ENCODE data around the gene OSBPL8.

OSBPL8 gene

DNA sequence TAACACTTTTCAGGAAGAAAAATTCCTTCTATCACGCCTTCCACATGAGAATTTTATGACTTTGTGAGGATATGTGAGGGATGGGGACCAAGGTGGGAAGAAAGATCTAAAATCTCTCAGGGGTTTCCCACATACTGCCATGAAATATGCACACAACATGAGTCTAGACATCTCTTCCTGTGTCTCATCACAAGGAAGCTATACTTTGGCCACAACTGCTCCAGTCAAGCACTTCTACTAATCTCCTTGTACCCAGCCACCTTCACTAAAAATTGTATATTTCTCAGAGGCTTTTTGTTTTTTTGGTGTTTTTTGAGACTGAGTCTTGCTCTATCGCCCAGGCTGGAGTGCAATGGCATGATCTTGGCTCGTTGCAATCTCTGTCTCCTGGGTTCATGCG, 3.2 kb downstream of the OSBPL8 start:
- DNase-seq (ENCODE audit: low spot score): no peak

DNA sequence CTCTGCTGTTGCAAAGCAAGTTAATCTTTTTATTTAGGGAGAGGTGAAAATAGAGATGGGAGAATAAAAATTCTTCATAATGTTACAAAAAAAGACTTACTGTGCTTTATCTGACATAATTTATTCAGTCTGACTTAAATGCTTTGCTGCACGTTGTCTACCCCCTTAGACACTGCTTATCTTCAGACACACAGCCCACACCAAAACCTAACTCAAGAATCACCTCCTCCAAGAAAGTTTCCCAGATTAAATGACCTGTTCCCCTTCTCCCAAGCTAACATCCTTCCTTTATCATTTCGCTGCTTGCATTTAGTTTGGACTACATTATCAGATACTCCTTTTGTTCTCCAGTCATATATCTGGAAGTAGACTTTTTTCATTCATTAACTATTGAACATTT, 3.8 kb downstream of the OSBPL8 start:
- DNase-seq (ENCODE audit: low spot score): no peak

DNA sequence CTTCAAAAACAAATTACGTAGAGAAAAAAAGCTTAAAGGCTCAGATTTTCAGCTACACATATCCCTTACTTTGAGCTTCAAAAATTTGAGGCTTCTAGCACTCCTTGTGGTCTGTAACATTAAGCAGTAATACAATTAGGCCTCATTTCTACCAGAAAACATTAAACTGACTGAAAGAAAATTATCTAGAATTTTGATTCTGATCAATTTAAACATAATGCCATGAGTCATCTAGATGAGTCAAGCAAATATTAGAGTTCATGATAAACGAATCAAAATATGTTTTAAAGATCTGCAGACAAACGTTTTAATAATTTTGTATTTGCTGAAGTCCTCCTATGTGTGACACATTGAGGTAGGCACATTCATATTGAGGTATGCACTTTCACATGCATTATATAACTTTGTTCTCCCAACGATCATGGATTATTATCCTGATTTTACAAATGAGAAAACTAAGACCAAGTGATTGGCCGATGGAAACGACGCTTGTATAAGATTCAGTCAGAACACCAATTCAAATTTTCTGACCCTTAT, 4.3 kb downstream of the OSBPL8 start:
- DNase-seq (ENCODE audit: low spot score): no peak

DNA sequence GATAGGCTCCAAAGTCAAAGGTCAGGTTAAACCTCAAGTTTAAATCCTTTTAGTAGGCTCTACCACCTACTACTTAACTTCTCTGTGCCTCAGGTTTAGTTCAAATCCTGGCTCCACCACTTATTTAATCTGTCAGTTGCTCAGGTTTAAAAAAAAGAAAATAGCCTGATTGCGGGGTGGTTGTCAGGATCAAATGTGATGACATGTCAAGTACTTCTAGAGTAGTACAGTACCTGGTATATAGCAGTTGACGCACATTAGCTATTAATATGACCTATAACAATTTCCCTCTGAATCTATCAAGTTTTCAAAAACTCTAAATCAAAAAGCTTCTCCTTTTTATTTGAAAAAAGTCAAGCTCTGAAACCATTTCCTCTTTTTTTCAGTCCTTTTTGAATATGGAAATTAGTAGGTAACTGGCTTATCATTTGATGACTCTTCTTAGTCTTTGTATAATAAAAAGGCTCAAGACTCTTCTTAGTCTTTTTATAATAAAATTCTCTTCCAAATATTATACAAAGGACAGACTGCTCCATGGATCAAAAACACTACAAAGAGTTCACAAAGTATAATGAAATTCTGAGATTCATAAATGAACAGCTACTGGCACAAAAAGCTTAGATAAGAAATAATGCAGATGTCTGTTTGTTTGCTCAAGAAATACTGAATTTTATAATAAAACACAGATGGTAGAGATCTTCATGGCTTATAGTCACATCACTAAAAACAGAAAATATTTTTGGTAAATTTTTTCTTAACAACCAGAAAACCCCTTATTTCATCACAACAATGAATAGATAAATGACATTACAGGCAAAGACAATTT, 5.0 kb downstream of the OSBPL8 start:
- DNase-seq (ENCODE audit: low spot score): no peak

DNA sequence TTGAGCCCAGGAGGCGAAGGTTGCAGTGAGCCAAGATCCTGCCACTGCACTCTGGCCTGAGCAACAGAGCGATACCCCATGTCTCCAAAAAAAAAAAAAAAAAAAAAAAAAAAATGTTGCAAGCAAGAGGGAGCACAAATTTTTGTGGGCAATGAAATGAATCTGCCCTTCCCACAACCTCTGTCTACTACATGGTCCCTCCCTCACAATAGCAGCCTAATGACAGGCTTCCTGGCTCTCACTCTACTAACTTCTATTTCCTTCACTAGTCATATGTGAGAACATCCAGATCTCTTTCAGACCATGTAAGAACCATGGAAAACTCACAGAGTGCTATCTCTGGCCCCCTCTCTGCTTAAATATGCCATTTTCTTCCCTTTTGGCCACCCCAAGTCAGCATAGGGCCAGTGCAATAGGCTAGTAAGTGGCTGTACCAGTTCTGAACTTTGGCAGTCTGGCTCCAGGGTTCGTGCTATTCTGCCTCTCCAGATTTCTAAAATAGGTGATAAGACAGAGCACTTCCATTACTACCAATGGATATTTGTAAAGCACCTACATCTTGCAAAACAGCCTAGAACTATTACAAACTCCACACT, 7.1 kb downstream of the OSBPL8 start:
- DNase-seq (ENCODE audit: low spot score): no peak

DNA sequence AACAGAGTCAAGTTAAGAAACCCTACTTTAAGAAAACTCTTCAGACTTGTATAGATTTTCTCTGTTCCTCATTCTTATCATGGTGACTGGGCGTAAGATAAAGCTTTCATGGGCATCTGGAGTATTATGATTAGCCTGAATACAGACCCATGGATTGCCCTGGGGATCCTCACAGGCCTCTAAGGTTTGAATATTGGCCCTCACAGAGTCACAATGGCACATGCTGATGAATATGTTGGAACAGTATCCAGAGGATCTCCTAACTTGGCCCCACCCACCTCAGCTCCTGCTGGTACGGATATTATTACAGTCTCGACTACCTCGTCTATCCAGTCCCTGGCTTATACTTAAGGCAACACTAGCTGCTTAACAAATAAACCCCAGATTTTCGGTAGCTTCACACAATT, 8.1 kb downstream of the OSBPL8 start:
- DNase-seq (ENCODE audit: low spot score): no peak

DNA sequence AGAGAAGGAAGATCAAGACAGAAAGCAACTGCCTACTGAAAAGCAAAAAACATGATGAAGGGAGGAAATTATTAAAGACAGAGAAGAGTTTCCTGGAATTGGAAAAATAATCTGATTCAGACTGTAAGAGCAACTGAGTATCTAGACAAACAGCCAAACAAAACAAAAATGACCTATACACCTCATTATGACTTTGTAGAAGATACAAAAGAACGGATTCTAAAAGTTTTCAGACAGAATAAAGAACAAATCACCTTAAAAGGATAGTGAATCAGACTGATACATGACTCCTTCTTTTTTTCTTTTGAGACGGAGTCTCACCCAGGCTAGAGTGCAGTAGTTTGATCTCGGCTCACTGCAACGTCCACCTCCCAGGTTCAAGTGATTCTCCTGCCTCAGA, 10.4 kb downstream of the OSBPL8 start:
- no peak for DNase-seq (ENCODE audit: low spot score)

DNA sequence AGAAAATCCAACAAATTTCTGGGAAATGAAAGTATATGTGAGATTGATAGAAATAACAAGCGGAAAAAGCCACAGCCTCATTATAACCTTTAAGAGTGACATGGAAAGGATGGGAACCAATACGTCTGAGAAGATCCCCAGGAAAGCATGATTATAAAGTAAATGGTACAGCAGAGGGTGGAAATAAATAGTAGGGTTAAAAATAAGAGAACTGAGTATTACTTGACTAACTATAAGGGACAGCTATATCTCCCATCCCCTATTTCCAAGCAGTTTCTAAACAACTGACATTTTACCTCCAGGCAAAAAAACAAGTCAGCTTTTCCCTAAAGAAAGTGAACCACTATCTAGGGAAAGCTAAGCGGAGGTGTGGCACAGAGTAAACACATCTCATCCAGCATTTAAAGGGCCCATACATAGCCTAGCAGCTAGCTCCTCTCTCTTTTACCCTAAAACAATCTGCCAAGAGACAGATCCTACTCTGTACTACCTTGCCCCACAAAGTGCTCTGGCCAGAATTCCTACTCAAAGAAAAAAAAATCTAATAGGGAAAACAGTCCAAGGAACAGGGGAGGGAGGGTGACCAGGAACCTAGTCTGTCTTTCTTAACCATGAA, 11.2 kb downstream of the OSBPL8 start:
- DNase-seq (ENCODE audit: low spot score): no peak

DNA sequence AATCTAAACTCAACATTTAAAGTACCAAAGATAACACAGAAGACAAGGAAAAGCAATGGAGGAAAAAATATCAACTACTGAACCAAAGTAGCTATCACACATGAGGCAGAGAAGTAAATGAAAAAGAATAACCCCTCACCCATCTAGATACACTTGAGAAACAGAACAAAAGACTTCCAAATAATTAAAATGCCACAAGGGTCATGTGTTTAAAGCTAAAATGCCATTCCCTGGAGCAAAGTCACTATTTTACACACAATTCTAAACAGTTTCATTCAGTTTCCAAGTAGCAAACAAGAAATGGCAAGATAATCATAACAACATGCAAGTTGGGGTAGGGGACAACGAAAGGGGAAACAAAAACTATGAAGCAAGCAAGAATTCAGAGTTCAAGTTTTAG, 12.0 kb downstream of the OSBPL8 start:
- DNase-seq (ENCODE audit: low spot score): no peak

DNA sequence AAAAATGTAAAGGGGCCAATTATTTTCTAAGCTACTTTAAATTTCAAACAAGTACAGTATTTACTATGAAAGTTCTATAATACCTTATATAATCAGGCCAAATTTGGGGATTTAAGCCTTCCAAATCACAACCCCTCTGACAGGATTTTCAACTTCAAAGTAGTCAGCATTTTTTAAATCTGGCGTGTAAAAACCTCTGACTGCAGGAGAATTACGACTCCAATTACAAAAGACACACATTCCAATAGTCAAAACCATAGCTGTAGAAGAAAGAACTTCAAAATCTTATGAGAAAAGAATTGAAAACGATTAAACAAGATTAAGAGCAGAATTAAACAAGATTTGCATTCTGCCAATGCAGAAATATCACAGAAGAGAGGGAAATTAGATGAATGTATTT, 12.7 kb downstream of the OSBPL8 start:
- no peak for DNase-seq (ENCODE audit: low spot score)

DNA sequence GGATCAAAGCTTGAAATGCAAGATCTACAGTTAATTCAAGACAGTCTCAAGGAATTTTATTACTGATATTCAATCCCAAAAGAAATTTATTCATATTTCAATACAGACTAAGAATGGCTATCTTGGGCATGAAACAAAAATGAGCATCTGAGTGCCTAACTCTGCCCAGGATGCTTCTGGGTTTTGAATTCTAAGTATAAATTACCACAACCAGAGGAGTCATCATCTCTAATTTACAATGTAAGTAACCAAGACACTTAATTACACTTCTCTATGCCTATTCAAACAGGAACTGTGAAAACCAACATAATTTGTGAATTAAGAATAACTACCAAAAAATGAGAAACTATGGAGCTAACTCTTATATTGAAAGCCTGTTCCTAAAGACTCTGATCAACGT, 14.1 kb downstream of the OSBPL8 start:
- no peak for DNase-seq (ENCODE audit: low spot score)

DNA sequence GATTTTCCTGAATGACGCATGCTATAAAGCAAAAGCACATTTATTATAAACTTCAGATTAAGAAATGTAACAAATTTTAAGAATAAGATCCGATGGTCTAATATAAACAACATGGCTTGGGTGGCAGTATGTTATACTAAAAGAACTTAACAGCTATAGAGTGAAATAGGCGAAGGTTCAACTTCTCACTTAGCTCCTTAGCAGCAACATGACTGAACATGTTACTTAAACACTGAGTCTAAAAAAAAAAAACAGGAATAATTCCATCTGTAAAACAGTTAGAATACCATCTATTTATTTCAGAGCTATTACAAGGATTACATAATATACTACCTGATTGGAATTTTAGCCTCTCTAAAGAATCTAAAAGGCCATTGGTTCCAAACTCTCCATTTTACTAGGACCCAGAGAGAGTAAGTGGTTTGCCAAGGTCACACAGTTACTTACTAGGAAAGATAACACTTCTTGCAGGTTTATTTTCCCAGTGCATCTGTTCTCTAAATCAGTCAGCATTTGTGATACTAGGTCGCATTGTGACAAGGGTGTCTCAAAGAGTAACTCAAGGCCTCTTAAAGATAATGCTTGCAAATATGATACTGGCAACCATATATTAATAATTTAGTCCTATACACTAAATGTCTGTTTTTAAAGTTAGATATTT, 14.8 kb downstream of the OSBPL8 start:
- no peak for DNase-seq (ENCODE audit: low spot score)

DNA sequence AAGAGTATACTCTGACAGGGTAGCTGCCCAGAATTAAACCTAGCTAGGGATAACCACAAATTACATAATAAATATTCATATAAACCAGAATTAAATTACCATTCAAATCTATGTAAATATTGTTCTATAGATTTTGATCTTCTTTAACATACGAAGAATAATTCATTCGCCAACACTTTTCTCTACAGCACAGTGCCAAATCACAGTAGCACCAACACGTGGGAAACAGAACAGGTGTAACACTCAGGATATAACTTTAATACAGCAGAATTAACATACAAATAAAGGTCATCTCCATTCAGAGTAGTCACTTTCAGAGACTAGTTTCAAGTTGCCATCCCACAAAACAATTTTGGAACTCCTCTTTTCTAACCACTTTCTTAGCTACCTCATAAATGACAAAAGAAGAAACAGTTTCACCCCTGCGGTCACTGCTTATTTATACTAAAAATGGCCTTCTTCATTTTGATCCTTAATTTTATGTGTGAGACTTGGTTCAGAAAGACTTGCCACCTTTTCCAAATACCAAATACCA, 15.7 kb downstream of the OSBPL8 start:
- no peak for DNase-seq (ENCODE audit: low spot score)

DNA sequence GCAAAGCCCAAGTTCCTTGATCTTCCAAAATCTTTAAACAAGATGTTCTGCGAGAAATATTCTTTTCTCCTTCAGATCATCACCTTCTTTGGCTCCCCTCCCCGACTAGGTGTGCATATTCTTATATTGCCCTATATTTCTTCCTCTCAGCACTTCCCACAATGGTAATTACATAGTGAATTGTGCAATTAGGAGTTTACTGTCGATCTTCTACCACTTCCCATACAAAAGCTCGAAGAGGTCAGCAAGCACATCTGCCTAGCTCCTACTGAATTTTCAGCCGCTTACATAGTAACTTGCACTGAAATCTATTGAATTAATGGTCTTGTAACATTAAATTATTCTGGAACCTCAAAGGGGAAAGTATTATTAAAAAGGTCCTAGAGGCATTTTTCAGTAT, 16.7 kb downstream of the OSBPL8 start:
- no peak for DNase-seq (ENCODE audit: low spot score)

DNA sequence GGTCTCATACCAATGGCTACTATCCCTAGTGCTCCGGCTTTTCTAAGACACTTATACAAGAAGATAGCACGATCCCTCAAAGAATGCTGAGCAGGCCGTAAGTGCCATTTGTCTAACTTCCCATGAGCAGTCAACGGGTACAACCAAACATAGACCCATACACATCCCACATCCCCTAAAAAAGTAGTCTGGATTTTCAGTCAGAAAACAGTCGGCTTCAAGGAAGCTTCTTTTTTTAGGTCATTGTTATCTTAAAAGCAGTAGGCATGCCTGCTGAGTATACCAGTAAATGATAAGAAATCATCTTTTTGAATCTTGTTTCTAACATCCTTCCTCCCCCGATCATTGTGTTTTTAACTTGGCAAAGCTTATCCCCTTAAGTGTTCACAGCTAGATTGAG, 19.8 kb downstream of the OSBPL8 start:
- no peak for DNase-seq (ENCODE audit: low spot score)

DNA sequence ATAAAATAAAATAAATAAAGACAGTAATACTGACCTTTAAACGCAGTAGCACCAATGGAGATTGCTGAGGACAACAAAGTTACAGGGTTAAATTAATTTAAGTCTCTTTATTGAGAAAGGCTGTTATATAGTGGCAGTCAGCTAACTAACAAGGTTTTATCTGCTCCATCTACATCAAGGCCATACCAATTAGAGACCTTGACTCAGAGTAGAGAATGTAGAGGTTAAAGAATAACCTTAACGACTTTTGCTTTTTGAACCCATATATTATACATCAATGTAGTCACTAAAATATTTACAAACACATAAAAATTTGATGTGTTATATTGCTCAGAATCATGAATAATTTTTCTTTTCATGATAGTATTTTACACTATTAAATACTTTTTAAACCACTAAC, 21.6 kb downstream of the OSBPL8 start:
- no peak for DNase-seq (ENCODE audit: low spot score)

DNA sequence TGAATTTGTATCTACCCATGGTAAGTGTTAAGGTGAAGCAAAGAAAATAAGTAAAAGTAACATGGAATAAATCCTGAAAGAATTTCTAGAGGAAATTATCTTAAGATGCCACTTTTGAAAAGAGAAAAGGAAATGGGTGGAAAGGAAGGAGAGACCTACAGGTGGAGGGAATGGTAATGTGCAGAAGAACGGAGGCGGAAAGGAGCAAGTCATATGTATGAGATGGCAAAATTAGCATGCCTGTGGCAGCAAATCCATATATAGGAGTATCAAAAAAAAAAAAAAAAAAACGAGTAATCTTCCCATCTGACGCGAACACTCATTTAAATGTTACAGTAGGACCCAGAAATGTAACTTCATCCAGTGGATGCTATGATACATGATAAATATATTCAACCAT, 23.0 kb downstream of the OSBPL8 start:
- DNase-seq (ENCODE audit: low spot score): no peak

DNA sequence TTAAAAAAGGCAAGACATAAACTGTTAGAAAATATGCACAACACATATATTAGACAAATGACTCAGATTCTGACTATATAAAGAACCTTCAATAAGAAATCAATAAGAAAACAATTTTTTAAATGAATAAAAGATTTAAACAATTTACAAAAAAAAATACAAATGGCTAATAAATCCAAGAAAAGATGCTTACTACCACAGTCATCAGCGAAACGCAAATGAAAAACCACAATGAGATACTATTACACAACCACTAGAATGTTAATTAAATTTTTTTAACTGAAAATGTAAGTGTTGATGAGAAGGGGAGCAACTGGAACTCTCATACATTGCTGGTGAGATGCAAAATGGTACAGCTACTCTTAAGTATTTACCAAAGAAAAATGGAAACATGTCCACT, 24.4 kb downstream of the OSBPL8 start:
- DNase-seq (ENCODE audit: low spot score): no peak

DNA sequence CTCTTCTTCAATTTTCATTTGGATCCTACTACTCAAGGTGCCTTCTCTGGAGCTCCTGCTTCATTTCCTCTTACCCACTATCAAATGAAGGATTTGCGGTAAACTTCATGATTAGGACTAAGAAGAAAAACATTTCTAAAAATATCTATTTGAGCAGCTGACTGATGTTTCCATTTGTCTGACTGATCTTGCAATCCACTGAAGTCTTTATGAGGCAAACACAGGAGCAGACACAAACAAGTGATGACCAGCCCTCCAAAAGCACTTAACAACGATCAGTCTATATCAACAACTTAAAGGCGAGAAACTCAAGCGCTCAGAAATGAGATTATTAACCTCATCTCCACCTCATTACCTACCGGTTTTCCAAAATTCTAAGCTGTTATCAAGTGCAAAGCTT, 26.2 kb downstream of the OSBPL8 start:
- DNase-seq (ENCODE audit: low spot score): no peak

DNA sequence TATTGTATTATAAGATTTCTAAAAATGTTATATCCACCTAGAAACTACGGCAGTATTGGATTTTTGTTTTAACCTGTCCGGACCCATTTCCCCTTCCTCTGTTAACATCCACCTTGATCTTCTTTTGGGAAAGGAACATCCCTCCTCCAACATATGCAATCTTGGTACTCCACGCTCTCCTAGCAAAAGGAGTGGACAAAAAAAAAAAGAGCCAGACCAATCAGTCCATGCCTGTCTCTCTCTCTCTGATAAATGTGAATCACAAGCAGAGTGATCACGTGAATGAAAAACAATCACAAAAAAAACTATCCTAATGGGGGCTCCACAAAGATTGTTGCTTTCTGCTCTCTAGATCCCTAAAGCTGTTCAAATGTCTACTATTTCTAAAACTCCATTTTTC, 27.1 kb downstream of the OSBPL8 start:
- no peak for DNase-seq (ENCODE audit: low spot score)

DNA sequence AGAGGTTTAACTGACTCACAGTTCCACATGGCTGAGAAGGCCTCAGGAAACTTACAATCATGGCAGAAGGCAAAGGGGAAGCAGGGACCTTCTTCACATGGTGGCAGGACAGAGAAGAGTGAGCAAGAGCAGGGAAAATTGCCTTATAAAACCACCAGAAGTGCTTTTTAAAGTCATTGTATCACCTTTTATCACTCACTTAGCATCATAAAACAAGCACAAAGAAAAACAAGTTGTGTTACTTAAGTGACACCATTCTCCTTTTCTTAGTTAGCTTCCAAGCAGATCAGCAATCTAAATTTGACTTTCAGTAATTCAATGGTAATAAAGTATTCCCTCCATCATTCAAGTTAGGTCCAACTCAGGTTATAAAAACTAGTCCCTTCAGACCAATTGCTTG, 28.5 kb downstream of the OSBPL8 start:
- DNase-seq (ENCODE audit: low spot score): no peak

DNA sequence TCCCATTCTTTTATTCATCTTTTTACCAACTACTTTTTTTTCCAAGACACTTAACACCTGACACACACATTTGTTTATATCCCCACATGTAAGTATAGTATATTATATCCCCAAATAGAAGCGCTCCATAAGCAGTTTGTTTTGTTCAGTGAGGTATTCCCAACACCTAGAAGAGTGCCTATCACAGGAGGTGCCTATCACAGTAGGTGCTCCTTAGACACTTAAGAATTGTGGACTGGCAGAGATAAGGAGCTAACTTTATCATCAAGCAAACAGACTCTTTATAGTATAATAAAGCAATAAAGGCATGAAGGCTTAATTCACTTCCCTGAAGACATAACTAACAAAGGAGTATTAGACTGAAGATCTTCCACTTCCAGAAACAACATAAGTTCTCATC, 29.1 kb downstream of the OSBPL8 start:
- no peak for DNase-seq (ENCODE audit: low spot score)
